ENCODE results near the gene CEACAM21. TPM values are rescaled to one million over a fixed set of nuclear protein-coding genes. Genes with fewer than 3 reads are reported as not detected.
"Not testable (repeated sequence)": the region's sequence is repeated elsewhere in the genome, so short reads cannot be mapped to it uniquely, and the experiment has no call there.

The CEACAM21 gene
- total RNA-seq, 1 donor from 2014 or later = 31.1 TPM

DNA sequence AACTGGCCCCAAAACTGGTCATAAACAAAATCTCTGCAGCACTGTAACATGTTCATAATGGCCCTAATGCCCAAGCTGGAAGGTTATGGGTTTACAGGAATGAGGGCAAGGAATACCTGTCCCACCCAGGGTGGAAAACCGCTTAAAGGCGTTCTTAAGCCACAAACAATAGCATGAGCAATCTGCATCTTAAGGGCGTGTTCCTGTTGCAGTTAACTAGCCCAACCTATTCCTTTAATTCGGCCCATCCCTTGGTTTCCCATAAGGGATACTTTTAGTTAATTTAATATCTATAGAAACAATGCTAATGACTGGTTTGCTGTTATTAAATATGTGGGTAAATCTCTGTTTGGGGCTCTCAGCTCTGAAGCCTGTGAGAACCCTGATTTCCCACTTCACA is 5.1 kb downstream of the CEACAM21 start:
- H3K9me3 Mint-ChIP-seq = peaks cover 27% of the 10 kb centered on the region
- H3K36me3 Mint-ChIP-seq (ENCODE audit: low read depth) = peaks cover 79% of the 10 kb centered on the region
- H3K27me3 Mint-ChIP-seq; H3K4me3 Mint-ChIP-seq; intact Hi-C loops (cut with micrococcal nuclease); DNase-seq; H3K27ac Mint-ChIP-seq: not testable (repeated sequence)
- peaks cover 13% of the 10 kb centered on the region for H3K4me1 Mint-ChIP-seq

DNA sequence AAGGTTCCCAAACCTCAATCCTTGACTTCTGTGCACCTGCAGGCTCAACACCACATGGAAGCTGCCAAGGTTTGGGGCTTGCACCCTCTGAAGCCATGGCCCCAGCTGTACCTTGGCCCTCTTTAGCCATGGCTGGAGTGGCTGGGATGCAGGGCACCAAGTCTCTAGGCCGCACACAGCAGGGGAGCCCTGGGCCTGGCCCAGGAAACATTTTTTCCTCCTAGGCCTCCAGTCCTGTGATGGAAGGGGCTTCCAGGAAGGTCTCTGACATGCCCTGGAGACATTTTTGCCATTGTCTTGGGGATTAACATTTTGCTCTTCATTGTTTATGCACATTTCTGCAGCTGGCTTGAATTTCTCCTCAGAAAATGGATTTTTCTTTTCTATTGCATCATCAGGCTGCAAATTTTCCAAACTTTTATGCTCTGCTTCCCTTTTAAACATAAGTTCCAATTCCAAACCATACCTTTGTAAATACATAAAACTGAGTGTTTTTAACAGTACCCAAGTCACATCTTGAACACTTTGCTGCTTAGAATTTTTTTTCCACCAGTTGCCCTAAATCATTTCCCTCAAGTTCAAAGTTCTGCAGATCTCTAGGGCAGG is 6.7 kb downstream of the CEACAM21 start:
- DNase-seq; H3K27me3 Mint-ChIP-seq; H3K4me1 Mint-ChIP-seq; intact Hi-C loops (cut with micrococcal nuclease); H3K4me3 Mint-ChIP-seq; H3K27ac Mint-ChIP-seq: not testable (repeated sequence)
- peaks cover 71% of the 10 kb centered on the region for H3K36me3 Mint-ChIP-seq (ENCODE audit: low read depth)
- H3K9me3 Mint-ChIP-seq = peaks cover 27% of the 10 kb centered on the region

DNA sequence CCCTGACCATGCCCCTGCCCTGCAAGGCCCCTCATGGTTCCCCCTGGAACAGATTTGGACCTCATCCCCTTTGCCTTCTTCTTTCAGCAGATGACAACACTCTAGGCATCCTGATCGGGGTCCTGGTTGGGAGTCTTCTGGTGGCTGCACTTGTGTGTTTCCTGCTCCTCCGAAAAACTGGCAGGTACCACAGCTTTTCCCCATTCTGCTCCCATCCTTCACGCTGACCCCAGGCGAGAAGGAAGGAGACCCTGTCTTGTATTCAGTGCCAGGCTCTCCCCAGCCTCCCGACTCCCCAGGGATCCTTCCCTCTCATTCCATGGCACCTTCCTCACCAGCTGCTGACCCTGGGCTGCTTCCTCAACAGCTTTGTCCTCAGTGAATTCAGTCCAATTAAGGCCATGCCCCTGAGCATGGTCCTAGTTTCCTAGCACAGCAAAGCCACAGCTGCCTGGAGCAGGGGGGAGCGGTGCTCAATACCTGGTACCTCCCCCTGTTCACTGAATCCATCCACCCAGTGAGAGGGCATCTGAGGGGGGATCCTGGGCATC is 8.4 kb downstream of the CEACAM21 start:
- H3K4me1 Mint-ChIP-seq = peaks cover 3% of the 10 kb centered on the region
- peaks cover 27% of the 10 kb centered on the region for H3K9me3 Mint-ChIP-seq
- no peak overlapping the region for H3K4me3 Mint-ChIP-seq
- DNase-seq = no peak
- H3K36me3 Mint-ChIP-seq (ENCODE audit: low read depth) = peaks cover 67% of the 10 kb centered on the region
- intact Hi-C loops (cut with micrococcal nuclease) = no loop called here
- H3K27ac Mint-ChIP-seq = no peak overlapping the region
- H3K27me3 Mint-ChIP-seq = no peaks in the 10 kb centered on the region

DNA sequence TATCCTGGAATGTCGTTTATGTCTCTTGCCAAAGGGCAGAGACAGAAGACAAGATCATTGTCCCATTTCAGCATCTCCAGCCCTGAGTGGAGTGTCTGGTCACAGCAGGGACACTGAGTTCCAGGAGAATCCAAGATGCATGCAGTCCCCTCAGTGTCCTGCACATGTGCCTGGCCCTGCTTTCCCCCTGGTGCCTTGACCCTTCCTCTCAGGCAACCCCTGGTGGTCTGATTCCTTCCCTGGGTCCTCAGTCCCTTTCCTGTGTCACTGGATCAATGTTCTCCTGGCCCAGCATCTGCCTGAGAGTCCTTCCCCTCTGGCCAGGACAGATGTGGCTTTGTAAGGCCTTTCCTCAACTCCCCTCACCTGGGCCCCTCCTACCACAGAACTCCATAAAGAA is 9.0 kb downstream of the CEACAM21 start:
- intact Hi-C loops (cut with micrococcal nuclease) = no loop called here
- H3K36me3 Mint-ChIP-seq (ENCODE audit: low read depth) = peaks cover 61% of the 10 kb centered on the region
- H3K4me1 Mint-ChIP-seq = peaks cover 3% of the 10 kb centered on the region
- H3K4me3 Mint-ChIP-seq = no peak overlapping the region
- H3K27ac Mint-ChIP-seq = no peak overlapping the region
- H3K27me3 Mint-ChIP-seq = no peaks in the 10 kb centered on the region
- DNase-seq = no peak
- peaks cover 27% of the 10 kb centered on the region for H3K9me3 Mint-ChIP-seq

DNA sequence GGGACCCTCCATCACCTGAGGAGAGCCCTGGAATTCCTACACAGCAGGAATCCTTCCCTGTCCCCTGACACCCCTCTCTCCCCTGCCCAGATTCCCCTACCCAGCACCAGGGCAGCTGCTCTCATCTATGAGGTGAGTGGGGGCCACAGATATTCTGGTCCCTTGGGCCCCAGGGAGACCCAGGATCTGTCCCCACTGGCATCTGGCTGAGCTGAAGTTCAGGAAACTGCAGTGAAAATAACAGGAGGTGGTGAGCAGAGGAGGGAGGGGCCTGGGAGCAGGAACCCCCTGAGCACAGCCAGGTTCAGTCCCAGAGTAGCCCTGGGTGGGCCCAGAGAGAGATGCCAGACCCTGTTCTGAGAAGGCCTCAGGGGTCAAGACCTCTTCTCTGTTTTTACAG is 10.1 kb downstream of the CEACAM21 start:
- intact Hi-C loops (cut with micrococcal nuclease) = no loop called here
- Mint-ChIP-seq H3K36me3 (ENCODE audit: low read depth) (peaks cover 50% of the 10 kb centered on the region), H3K4me3 (no peak overlapping the region), H3K9me3 (peaks cover 17% of the 10 kb centered on the region), H3K27me3 (no peaks in the 10 kb centered on the region), H3K4me1 (peaks cover 3% of the 10 kb centered on the region), H3K27ac (no peak overlapping the region)
- DNase-seq = no peak

DNA sequence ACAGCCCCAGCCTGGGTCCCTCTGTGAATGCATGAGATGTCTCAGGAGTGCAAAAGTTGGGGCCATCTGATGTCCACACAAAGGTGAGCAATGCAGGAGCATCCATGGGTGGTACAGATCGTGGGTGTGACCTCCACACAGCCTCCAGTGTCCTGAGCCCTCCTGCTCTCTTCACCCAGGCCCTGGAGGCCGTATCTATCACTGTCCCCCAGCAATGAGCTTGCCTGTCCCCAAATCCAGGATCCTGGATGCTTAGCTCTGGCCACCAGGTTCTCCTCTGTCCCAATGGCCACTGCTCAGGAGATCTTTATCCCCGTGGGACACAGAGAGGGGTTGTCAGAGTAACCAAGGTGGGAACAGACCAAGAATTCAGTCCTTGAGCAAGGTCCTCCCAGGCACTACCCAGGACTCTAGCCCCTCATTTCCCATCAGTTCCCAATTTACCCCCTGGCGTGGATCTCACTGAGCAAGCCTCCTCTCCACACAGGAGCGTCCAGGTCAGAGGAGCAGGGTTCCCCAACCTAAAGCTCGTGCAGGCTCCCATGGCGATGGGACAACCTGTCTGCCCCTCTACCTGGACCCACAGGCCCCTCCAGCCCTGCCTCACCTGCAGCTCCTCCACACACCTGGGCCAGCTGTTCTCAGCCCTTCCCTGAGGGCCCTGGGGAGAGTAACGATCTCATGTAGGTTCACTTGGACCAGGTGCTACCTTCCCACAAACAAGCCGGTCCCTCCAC is 11.3 kb downstream of the CEACAM21 start:
- Mint-ChIP-seq H3K4me3 (no peak overlapping the region), H3K27ac (no peak overlapping the region), H3K4me1 (peaks cover 3% of the 10 kb centered on the region), H3K9me3 (peaks cover 7% of the 10 kb centered on the region), H3K36me3 (ENCODE audit: low read depth) (peaks cover 38% of the 10 kb centered on the region), H3K27me3 (peaks cover 1% of the 10 kb centered on the region)
- no peak for DNase-seq
- intact Hi-C loops (cut with micrococcal nuclease) = no loop called here

DNA sequence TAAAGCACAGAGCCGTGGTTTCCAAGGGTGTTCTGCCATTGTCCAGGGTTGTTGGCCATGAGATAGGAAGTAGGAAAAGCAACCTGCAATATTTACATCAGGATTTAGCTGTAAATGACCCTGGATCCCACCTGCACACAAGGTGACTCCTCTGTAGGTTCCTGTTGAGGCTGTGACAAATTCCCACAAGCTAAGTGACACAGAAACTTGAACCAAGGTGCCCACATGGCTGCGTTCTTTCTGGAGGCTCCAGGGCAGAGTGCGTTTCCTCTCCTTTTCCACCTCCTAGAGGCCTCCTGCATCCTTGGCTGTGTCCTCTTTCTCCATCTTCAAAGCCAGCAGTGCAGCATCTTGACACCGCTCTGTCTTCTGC is 11.9 kb downstream of the CEACAM21 start:
- Mint-ChIP-seq H3K27me3 (peaks cover 3% of the 10 kb centered on the region), H3K4me1 (peaks cover 3% of the 10 kb centered on the region), H3K9me3 (peaks cover 4% of the 10 kb centered on the region), H3K36me3 (ENCODE audit: low read depth) (peaks cover 33% of the 10 kb centered on the region), H3K27ac (no peak overlapping the region), H3K4me3 (no peak overlapping the region)
- no peak for DNase-seq
- intact Hi-C loops (cut with micrococcal nuclease) = no loop called here

DNA sequence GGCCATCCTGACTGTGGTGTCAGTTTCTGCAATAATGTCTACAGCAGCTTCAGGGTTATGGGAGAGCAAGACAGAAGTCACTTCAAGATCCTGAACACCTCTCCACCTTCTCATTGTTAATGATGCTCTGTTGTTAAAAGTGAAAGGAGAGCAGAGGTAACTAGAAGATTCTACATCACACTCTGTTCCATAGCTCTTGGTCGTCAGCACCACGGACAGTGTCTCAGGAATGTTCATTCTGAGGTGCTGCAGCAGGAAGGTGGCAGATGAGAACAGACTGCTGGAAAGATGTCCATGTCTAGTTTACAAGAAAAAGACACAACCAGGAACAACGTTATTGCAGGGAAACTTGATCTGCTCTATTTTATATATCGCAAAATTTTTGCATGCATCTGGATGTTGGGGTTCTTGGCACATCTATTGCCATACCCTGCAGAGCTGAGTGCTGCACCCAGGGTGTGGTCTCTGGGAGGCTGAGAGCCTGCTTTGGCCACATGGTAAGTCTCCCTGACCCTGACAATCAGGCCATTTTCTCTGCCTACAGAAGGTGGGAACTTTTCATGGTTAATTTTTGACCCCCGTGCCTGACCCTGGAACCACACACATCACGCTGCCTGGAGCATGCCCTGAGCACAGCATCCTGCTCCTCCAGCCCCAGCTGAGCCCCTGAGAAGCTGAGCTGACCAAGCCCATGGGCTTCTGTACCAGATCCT is 12.7 kb downstream of the CEACAM21 start:
- intact Hi-C loops (cut with micrococcal nuclease) = no loop called here
- peak; percentile 80 for DNase-seq
- no peak overlapping the region for H3K27ac Mint-ChIP-seq

DNA sequence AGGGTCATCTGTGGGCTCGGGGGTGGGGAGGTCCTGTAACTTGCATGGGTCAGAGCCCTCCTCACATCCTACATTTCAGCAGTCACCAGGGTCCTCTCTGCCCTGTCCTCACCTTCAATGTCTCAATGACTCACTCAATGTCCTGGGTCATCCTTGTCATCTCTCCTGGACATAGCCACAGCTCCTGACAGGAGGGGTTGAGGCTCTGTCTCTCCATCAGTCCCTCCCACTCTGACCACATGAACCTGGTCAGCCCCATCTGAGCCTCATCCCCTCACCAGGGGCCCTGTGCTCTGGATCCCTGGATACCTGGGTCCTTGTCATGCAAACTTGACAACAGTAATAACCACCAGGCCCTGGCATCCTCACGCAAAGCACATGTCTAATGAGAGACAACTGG is 13.4 kb downstream of the CEACAM21 start:
- H3K36me3 Mint-ChIP-seq (ENCODE audit: low read depth) = peaks cover 19% of the 10 kb centered on the region
- H3K27ac Mint-ChIP-seq = no peak overlapping the region
- no peaks in the 10 kb centered on the region for H3K9me3 Mint-ChIP-seq
- peaks cover 3% of the 10 kb centered on the region for H3K27me3 Mint-ChIP-seq
- DNase-seq = no peak
- H3K4me3 Mint-ChIP-seq = no peak overlapping the region
- intact Hi-C loops (cut with micrococcal nuclease) = no loop called here
- H3K4me1 Mint-ChIP-seq = peaks cover 3% of the 10 kb centered on the region

More for the DNA sequence above, 12.7 kb downstream of the CEACAM21 start:
- Mint-ChIP-seq H3K4me1 (peaks cover 3% of the 10 kb centered on the region), H3K36me3 (ENCODE audit: low read depth) (peaks cover 25% of the 10 kb centered on the region), H3K9me3 (no peaks in the 10 kb centered on the region), H3K27me3 (peaks cover 3% of the 10 kb centered on the region), H3K4me3 (no peak overlapping the region)

DNA sequence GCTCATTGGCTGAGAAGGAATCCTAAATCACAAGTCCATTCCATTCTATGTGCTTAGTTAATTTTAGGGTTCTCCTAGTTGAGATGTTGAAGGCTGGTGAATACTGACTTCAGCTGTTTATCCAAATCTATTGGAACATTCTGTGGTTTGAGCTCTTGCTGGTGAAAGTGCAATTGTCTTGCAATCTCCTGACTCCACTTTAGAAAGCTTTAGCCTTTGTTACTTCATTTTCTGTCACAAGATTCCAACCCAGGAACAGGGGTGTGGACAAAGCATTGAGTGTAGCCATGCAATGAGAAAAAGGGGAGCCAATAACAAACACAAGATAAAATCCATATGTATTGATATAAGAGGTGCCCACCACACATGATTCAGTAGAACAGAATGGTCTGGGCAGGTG is 15.0 kb downstream of the CEACAM21 start:
- peaks cover 9% of the 10 kb centered on the region for H3K27me3 Mint-ChIP-seq
- H3K27ac Mint-ChIP-seq = no peak overlapping the region
- intact Hi-C loops (cut with micrococcal nuclease) = no loop called here
- H3K36me3 Mint-ChIP-seq (ENCODE audit: low read depth) = peaks cover 7% of the 10 kb centered on the region
- peaks cover 10% of the 10 kb centered on the region for H3K4me1 Mint-ChIP-seq
- no peak for DNase-seq
- no peaks in the 10 kb centered on the region for H3K9me3 Mint-ChIP-seq
- H3K4me3 Mint-ChIP-seq = no peak overlapping the region

DNA sequence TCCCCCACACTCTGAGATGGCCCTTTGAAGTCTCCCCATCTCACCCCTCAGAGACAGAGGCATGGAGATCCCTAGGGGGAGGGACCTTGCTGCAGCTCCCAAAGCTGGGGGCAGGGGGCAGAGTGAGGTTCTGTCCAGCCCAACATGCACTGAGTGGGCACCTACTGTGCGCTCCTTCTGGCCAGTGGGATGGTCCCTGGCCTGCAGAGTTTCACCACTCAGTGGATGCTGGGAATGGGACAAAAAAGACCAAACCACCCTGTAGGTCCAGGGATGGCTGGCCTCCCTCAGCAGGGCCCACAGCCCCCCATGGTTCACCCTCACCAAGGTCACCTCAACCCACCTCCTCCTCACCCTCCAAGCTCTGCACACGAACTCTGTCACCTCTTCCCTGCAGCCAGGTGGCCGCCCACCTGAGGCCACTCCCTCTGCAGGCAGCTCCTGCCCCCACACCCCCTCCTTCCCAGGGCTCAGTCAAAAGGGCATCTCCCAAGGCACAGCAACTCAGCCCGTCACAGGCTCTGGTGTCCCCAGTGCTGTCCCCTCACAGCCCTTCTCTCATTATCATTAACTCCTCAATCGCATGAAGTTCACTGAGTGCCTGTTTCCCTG is 16.1 kb downstream of the CEACAM21 start:
- Mint-ChIP-seq H3K9me3 (no peaks in the 10 kb centered on the region), H3K27me3 (peaks cover 16% of the 10 kb centered on the region), H3K27ac (no peak overlapping the region), H3K36me3 (ENCODE audit: low read depth) (peaks cover 7% of the 10 kb centered on the region), H3K4me1 (peaks cover 10% of the 10 kb centered on the region), H3K4me3 (no peak overlapping the region)
- intact Hi-C loops (cut with micrococcal nuclease) = no loop called here
- DNase-seq = no peak

DNA sequence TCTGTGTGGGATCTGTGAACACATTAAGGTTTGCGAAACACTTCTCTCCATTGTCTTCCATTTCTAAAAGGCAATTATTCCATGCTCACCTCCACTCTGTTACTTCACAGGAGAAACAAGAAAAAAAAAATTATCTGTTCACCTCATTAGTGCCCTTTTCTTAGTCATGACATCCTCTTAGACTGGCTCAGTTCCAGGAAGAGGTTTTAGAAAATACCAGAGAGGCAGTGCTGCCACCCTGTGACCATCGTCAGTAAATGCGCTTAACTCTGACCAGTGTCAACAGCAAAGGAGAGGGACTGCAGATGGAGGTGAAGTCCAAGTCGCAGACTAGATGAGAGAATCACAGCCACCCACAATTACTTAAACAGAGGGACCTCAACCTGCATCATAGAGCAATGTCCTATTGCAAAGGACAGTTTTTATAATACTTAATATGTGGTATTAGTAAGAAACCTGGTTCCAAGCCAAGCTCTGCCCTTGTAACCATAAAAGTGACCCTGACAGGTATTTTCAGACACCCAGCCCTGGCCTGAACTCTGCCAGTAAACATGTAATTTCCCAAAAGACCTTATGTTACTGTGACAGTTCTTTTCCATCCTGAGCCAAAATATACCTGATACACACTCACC is 19.4 kb downstream of the CEACAM21 start:
- intact Hi-C loops (cut with micrococcal nuclease) = loop anchor here (1.0 kb wide), 1 partner anchor 146 kb away; no protein-coding TSS in a partner anchor
- Mint-ChIP-seq H3K36me3 (ENCODE audit: low read depth) (no peaks in the 10 kb centered on the region), H3K4me1 (peaks cover 12% of the 10 kb centered on the region), H3K27me3 (peaks cover 23% of the 10 kb centered on the region), H3K27ac (peak overlapping the region; percentile 3), H3K4me3 (no peak overlapping the region), H3K9me3 (no peaks in the 10 kb centered on the region)
- peak; percentile 92 for DNase-seq

DNA sequence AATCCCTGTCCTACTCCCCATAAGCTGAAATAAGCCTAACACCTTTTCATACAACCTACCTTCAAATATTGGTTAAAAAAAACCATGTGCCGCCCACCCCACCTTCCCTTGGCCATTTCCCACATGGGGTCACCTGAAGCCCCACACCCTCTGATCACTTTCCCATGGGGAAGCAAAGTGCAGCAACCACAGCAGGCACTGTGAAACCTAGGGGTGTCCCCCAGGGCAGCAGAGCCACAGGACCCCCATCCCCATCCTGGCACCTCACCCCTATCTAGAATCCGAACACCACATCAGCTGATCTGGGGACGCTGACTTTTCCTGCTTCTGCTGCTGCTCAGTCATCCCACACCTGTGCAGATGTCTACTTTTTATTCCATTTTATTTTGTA is 19.9 kb downstream of the CEACAM21 start:
- no peaks in the 10 kb centered on the region for H3K9me3 Mint-ChIP-seq
- peaks cover 23% of the 10 kb centered on the region for H3K27me3 Mint-ChIP-seq
- no peak for DNase-seq
- H3K4me3 Mint-ChIP-seq = no peak overlapping the region
- H3K27ac Mint-ChIP-seq = no peak overlapping the region
- peaks cover 12% of the 10 kb centered on the region for H3K4me1 Mint-ChIP-seq
- intact Hi-C loops (cut with micrococcal nuclease) = loop anchor here (1.0 kb wide), 1 partner anchor 147 kb away; no protein-coding TSS in a partner anchor
- no peaks in the 10 kb centered on the region for H3K36me3 Mint-ChIP-seq (ENCODE audit: low read depth)
